SK-N-SH (cell line): ENCODE data around the gene PPM1E. TPM values are rescaled to one million over a fixed set of nuclear protein-coding genes. Genes with fewer than 3 reads are reported as not detected.
"Not testable (repeated sequence)": the region's sequence is repeated elsewhere in the genome, so short reads cannot be mapped to it uniquely, and the experiment has no call there.

Experiments
- CTCF ChIA-PET: fragments of 300-600, 350-600 bp; formaldehyde crosslinking; extraction: SDS; loops from one replicate; lab custom pipeline; 2021; lab: Yijun Ruan, JAX
- POLR2A ChIA-PET: fragments of 350-600 bp; sonication (Branson Sonifier 250); formaldehyde crosslinking; extraction: SDS; loops from one replicate; lab custom pipeline; 2020; ENCODE audit warnings: antibody characterized with exemption, inconsistent platforms; lab: Yijun Ruan, JAX
- DNase-seq: peaks from one replicate; pipeline ENCODE4 v3.0.0; 2012
- H2AFZ ChIP-seq: fragments of 200-600 bp; sonication (generic); 2 replicates; pipeline ENCODE4 v1.8.1; 2016; ENCODE audit warnings: antibody characterized with exemption, mild to moderate bottlenecking, low read depth
- H3F3A ChIP-seq: fragments of 200-600 bp; sonication (generic); replicated peaks from 2 replicates; pipeline ENCODE3; 2016; ENCODE audit warnings: antibody characterized with exemption, mild to moderate bottlenecking; ENCODE audit not compliant: insufficient read depth
- H3K27ac ChIP-seq, 2 experiments: fragments of 200-500 bp in 1 of 2; fragments of 200-600 bp in 1 of 2; sonication (Bioruptor generic) in 1 of 2; sonication (generic), shearing (Covaris generic) in 1 of 2; 2 replicates each; pipeline versions ENCODE4 v1.5.1 to v1.6.1; 2014 to 2016; ENCODE audit warnings: low read depth in 2 of 2, inconsistent platforms in 1 of 2, low read length in 1 of 2, mild to moderate bottlenecking in 1 of 2, mixed read lengths in 1 of 2
- H3K27me3 ChIP-seq: fragments of 200-600 bp; sonication (generic), shearing (Covaris generic); 2 replicates; pipeline ENCODE4 v1.6.1; 2016; ENCODE audit warnings: mixed run types; ENCODE audit not compliant: insufficient read depth
- H3K36me3 ChIP-seq, 2 experiments: fragments of 200-500 bp in 1 of 2; fragments of 200-600 bp in 1 of 2; sonication (Bioruptor generic) in 1 of 2; sonication (generic) in 1 of 2; replicated peaks in 1 of 2; 2 replicates each; pipeline versions ENCODE3 to v1.5.1; 2014 to 2016; ENCODE audit warnings: low read length in 1 of 2, mild to moderate bottlenecking in 1 of 2; ENCODE audit not compliant: insufficient read depth in 2 of 2, control insufficient read depth in 1 of 2
- H3K4me1 ChIP-seq, 2 experiments: fragments of 200-500 bp in 1 of 2; fragments of 200-600 bp in 1 of 2; sonication (Bioruptor generic) in 1 of 2; sonication (generic), shearing (Covaris generic) in 1 of 2; 2 replicates each; pipeline versions ENCODE4 v1.5.1 to v1.6.1; 2014 to 2016; ENCODE audit warnings: low read depth in 1 of 2, low read length in 1 of 2, mixed run types in 1 of 2; ENCODE audit not compliant: insufficient read depth in 2 of 2, control insufficient read depth in 1 of 2
- H3K4me2 ChIP-seq: fragments of 200-600 bp; sonication (generic), shearing (Covaris generic); 2 replicates; pipeline ENCODE4 v1.6.1; 2017; ENCODE audit warnings: mixed run types
- H3K4me3 ChIP-seq, 2 experiments: fragments of 200-500 bp in 1 of 2; fragments of 200-600 bp in 1 of 2; sonication (Bioruptor generic) in 1 of 2; sonication (generic), shearing (Covaris generic) in 1 of 2; 2 replicates each; pipeline versions ENCODE4 v1.5.1 to v1.8.1; 2014 to 2016; ENCODE audit warnings: low read depth in 2 of 2, inconsistent platforms in 1 of 2, low read length in 1 of 2, mild to moderate bottlenecking in 1 of 2, mixed read lengths in 1 of 2, moderate library complexity in 1 of 2
- H3K79me2 ChIP-seq: fragments of 200-600 bp; sonication (generic); 2 replicates; pipeline ENCODE4 v1.8.1; 2017; ENCODE audit warnings: mild to moderate bottlenecking; ENCODE audit not compliant: insufficient read depth
- H3K9ac ChIP-seq: fragments of 200-600 bp; sonication (generic); 2 replicates; pipeline ENCODE4 v1.6.1; 2017; ENCODE audit warnings: mixed run types
- H3K9me2 ChIP-seq: fragments of 200-600 bp; sonication (generic); 2 replicates; pipeline ENCODE4 v1.6.1; 2017; ENCODE audit warnings: mixed run types
- H3K9me3 ChIP-seq: fragments of 200-600 bp; sonication (generic); 2 replicates; pipeline ENCODE4 v1.6.1; 2017; ENCODE audit warnings: mixed run types, mild to moderate bottlenecking, moderate library complexity
- H4K20me1 ChIP-seq: fragments of 200-600 bp; sonication (generic); 2 replicates; pipeline ENCODE4 v1.6.1; 2017; ENCODE audit warnings: mild to moderate bottlenecking, mixed run types; ENCODE audit not compliant: insufficient read depth
- CHD2 ChIP-seq: fragments of 150-350 bp; IDR thresholded peaks from 2 replicates; pipeline ENCODE4 v1.6.1; 2018; ENCODE audit warnings: low read length; ENCODE audit not compliant: partially characterized antibody
- FOXM1 ChIP-seq: IDR thresholded peaks from 2 replicates; pipeline ENCODE4 v1.4.0; 2012; ENCODE audit warnings: low read depth, mild to moderate bottlenecking
- JUND ChIP-seq: IDR thresholded peaks from 2 replicates; pipeline ENCODE4 v1.4.0; 2012
- MXI1 ChIP-seq: IDR thresholded peaks from 2 replicates; pipeline ENCODE4 v1.6.1; 2012; ENCODE audit warnings: mild to moderate bottlenecking, low read depth, low read length, improper control_type of control experiment
- NRF1 ChIP-seq: IDR thresholded peaks from 2 replicates; pipeline ENCODE4 v1.6.1; 2012; ENCODE audit warnings: low read depth, mild to moderate bottlenecking, low read length
- RCOR1 ChIP-seq: fragments of 150-350 bp; IDR thresholded peaks from 2 replicates; pipeline ENCODE4 v1.6.1; 2017; ENCODE audit warnings: antibody characterized with exemption, low read length
- RFX5 ChIP-seq: IDR thresholded peaks from 2 replicates; pipeline ENCODE4 v1.6.1; 2012; ENCODE audit warnings: mild to moderate bottlenecking, improper control_type of control experiment, low read length
- WGBS: methylation state at CpG from one replicate; pipeline ENCODE4 v1.1.6; 2017; ENCODE audit warnings: low lambda C conversion rate; 5-methylcytosine and 5-hydroxymethylcytosine counted together
- polyA plus RNA-seq, 3 experiments: library from polyadenylated mRNA; depleted of rRNA; stranded (reverse); fragments of >200 nt; gene quantifications; 2 replicates each; pipeline ENCODE4 v1.2.3, GENCODE V29; 2012
- TF ChIP-seq, protein P1 (sequence below): IDR thresholded peaks from 2 replicates; pipeline ENCODE4 v1.4.0; 2012; ENCODE audit warnings: low read depth, borderline replicate concordance
- TF ChIP-seq, protein P2 (sequence below): fragments of 200-600 bp; sonication (generic); IDR thresholded peaks from 2 replicates; pipeline ENCODE4 v1.6.1; 2017; ENCODE audit warnings: antibody characterized with exemption, mild to moderate bottlenecking, moderate library complexity
- TF ChIP-seq, protein P3 (sequence below): fragments of 150-350 bp; IDR thresholded peaks from 2 replicates; pipeline ENCODE4 v1.6.1; 2016; ENCODE audit warnings: mild to moderate bottlenecking, low read depth, low read length
- TF ChIP-seq, protein P4 (sequence below): fragments of 150-350 bp; IDR thresholded peaks from 2 replicates; pipeline ENCODE4 v1.6.1; 2017; ENCODE audit warnings: antibody characterized with exemption, low read length, low read depth, borderline replicate concordance

PPM1E gene
- polyA plus RNA-seq, 1 of the 3 experiments (the other 2 are of a cell fraction), result 0.08 TPM

DNA sequence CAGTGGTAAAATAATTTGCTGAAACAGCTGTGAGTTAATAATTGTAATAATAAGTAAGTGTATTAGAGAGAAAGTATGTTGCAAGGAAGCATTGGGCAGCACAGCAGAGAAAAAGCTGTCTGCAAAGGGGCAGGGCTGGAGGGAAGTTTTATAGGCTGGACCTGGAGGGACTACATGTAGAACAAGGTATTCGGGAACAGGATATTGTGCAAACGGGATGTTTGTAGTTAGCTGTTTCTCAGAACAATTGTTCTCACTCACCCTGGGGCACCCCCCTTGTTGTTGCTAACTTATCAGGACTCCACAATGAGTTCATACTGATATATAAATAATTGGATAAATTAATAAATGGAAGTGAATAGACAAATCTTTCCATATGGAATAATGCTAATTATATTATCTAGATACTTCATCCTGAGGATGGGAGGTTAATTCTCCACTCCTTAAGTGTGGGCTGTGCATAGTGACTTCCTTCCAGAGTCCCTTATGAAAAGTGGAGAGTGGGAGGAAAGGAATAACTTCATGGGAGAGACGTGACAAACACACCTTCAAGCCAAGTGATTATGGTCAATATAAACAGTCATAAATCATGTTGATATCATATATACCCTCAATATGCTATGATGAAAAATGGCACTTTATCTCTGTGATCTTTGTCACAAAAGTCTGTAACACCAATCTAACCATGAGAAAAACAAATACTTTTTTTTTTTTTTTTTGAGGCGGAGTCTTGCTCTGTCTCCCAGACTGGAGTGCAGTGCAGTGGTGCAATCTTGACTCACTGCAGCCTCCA, 85.4 kb downstream of the PPM1E start:
- Histone ChIP-seq H3K9me2 (no peaks in the 10 kb centered on the region), H3K79me2 (no peaks in the 10 kb centered on the region), H3K4me2 (no peak overlapping the region), H3K4me3 (no peak overlapping the region), H2AFZ (no peak overlapping the region), H3K9ac (no peak overlapping the region), H3F3A (no peaks in the 10 kb centered on the region), H3K27me3 (no peaks in the 10 kb centered on the region; the same call in 1 of the 2 replicates), H3K27ac (no peak overlapping the region), H3K9me3 (no peaks in the 10 kb centered on the region), H4K20me1 (no peaks in the 10 kb centered on the region), H3K4me1 (no peaks in the 10 kb centered on the region), H3K36me3 (no peaks in the 10 kb centered on the region)
- no peak for TF ChIP-seq NRF1
- TF ChIP-seq RCOR1, result no peak
- TF ChIP-seq, protein P1, sequence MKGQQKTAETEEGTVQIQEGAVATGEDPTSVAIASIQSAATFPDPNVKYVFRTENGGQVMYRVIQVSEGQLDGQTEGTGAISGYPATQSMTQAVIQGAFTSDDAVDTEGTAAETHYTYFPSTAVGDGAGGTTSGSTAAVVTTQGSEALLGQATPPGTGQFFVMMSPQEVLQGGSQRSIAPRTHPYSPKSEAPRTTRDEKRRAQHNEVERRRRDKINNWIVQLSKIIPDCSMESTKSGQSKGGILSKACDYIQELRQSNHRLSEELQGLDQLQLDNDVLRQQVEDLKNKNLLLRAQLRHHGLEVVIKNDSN, result no peak
- TF ChIP-seq CHD2, result no peak
- TF ChIP-seq FOXM1, result no peak
- TF ChIP-seq, protein P2, sequence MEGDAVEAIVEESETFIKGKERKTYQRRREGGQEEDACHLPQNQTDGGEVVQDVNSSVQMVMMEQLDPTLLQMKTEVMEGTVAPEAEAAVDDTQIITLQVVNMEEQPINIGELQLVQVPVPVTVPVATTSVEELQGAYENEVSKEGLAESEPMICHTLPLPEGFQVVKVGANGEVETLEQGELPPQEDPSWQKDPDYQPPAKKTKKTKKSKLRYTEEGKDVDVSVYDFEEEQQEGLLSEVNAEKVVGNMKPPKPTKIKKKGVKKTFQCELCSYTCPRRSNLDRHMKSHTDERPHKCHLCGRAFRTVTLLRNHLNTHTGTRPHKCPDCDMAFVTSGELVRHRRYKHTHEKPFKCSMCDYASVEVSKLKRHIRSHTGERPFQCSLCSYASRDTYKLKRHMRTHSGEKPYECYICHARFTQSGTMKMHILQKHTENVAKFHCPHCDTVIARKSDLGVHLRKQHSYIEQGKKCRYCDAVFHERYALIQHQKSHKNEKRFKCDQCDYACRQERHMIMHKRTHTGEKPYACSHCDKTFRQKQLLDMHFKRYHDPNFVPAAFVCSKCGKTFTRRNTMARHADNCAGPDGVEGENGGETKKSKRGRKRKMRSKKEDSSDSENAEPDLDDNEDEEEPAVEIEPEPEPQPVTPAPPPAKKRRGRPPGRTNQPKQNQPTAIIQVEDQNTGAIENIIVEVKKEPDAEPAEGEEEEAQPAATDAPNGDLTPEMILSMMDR, result no peak
- TF ChIP-seq JUND, result no peak
- TF ChIP-seq, protein P3, sequence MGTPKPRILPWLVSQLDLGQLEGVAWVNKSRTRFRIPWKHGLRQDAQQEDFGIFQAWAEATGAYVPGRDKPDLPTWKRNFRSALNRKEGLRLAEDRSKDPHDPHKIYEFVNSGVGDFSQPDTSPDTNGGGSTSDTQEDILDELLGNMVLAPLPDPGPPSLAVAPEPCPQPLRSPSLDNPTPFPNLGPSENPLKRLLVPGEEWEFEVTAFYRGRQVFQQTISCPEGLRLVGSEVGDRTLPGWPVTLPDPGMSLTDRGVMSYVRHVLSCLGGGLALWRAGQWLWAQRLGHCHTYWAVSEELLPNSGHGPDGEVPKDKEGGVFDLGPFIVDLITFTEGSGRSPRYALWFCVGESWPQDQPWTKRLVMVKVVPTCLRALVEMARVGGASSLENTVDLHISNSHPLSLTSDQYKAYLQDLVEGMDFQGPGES, result no peak
- TF ChIP-seq MXI1, result no peak
- no peak for TF ChIP-seq RFX5
- TF ChIP-seq, protein P4, sequence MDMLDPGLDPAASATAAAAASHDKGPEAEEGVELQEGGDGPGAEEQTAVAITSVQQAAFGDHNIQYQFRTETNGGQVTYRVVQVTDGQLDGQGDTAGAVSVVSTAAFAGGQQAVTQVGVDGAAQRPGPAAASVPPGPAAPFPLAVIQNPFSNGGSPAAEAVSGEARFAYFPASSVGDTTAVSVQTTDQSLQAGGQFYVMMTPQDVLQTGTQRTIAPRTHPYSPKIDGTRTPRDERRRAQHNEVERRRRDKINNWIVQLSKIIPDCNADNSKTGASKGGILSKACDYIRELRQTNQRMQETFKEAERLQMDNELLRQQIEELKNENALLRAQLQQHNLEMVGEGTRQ, result no peak
- ChIA-PET POLR2A (interaction anchor here (0.6 kb wide), 1 partner anchor 36 kb away, joined by 3 read pairs; no protein-coding TSS in a partner anchor), CTCF (interaction anchor here (0.6 kb wide), 1 partner anchor 25 kb away, joined by 3 read pairs; no protein-coding TSS in a partner anchor)
- DNase-seq, result no peak
- 56% methylated on average over 4 of the region's 4 CpGs for WGBS

DNA sequence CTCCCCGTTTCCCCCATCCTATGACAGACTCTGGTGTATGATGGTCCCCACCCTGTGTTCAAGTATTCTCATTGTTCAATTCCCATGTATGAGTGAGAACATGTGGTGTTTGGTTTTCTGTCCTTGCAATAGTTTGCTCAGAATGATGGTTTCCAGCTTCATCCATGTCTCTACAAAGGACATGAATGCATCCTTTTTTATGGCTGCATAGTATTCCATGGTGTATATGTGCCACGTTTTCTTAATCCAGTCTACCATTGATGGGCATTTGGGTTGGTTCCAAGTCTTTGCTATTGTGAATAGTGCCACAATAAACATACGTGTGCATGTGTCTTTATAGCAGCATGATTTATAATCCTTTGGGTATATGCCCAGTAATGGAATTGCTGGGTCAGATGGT, 90.8 kb downstream of the PPM1E start:
- H3K79me2 ChIP-seq, DNase-seq, H3F3A ChIP-seq, H2AFZ ChIP-seq, H3K9ac ChIP-seq, H3K4me1 ChIP-seq, H3K4me3 ChIP-seq, POLR2A ChIA-PET, H3K36me3 ChIP-seq, H3K27ac ChIP-seq, H3K9me3 ChIP-seq, H4K20me1 ChIP-seq, H3K4me2 ChIP-seq, H3K9me2 ChIP-seq, H3K27me3 ChIP-seq, CTCF ChIA-PET: not testable (repeated sequence)
- 31% methylated on average over 3 of the region's 3 CpGs for WGBS

DNA sequence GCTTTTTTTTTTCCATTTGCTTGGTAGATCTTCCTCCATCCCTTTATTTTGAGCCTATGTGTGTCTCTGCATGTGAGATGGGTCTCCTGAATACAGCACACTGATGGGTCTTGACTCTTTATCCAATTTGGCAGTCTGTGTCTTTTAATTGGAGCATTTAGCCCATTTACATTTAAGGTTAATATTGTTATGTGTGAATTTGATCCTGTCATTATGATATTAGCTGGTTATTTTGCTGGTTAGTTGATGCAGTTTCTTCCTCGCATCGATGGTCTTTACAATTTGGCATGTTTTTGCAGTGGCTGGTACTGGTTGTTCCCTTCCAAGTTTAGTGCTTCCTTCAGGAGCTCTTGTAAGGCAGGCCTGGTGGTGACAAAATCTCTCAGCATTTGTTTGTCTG, 94.5 kb downstream of the PPM1E start:
- WGBS, result 58% methylated on average over 2 of the region's 2 CpGs
- CTCF ChIA-PET, result not testable (repeated sequence)

More for the DNA sequence above, 94.5 kb downstream of the PPM1E start:
- H3K36me3 ChIP-seq, H3K27me3 ChIP-seq, H3K79me2 ChIP-seq, H3K9me3 ChIP-seq, H3K4me1 ChIP-seq, H3K27ac ChIP-seq, H3K9me2 ChIP-seq, H4K20me1 ChIP-seq, H3K9ac ChIP-seq, H3F3A ChIP-seq, H3K4me3 ChIP-seq, DNase-seq, H3K4me2 ChIP-seq, POLR2A ChIA-PET, H2AFZ ChIP-seq: not testable (repeated sequence)
